ENCODE measurements around the gene LPIN1.

LPIN1 gene

GRCh38 chr2:11872948-11873269 lies 126.5 kb downstream of the LPIN1 start:
- no peak for DNase-seq

GRCh38 chr2:11873356-11874154 lies 127.1 kb downstream of the LPIN1 start:
- no peak for DNase-seq

- DNase-seq = no peak
Measured at GRCh38 chr2:11874861-11875260, 128.4 kb downstream of the LPIN1 start.

GRCh38 chr2:11875481-11875880 lies 129.0 kb downstream of the LPIN1 start:
- DNase-seq = no peak

- no peak for DNase-seq
Measured at GRCh38 chr2:11876436-11876835, 130.0 kb downstream of the LPIN1 start.

GRCh38 chr2:11876889-11877288 lies 130.5 kb downstream of the LPIN1 start:
- no peak for DNase-seq

All from DMS 273 treated with DMSO at 0.1 percent for 48 hours (cell line).